Measurements from ENCODE around the gene CWH43. TPM values are rescaled to one million over a fixed set of nuclear protein-coding genes. Genes with fewer than 3 reads are reported as not detected.

Gene CWH43
- total RNA-seq, 4 donors from 2014 or later, result 0.29 to 3.7 TPM; not detected in 2

- Histone ChIP-seq H3K4me3 (no peak overlapping the region), H3K27ac (no peak overlapping the region), H3K27me3 (no peaks in the 10 kb centered on the region), H3K36me3 (no peaks in the 10 kb centered on the region), H3K9me3 (no peaks in the 10 kb centered on the region), H3K4me1 (no peaks in the 10 kb centered on the region)
- TF ChIP-seq, protein P1, sequence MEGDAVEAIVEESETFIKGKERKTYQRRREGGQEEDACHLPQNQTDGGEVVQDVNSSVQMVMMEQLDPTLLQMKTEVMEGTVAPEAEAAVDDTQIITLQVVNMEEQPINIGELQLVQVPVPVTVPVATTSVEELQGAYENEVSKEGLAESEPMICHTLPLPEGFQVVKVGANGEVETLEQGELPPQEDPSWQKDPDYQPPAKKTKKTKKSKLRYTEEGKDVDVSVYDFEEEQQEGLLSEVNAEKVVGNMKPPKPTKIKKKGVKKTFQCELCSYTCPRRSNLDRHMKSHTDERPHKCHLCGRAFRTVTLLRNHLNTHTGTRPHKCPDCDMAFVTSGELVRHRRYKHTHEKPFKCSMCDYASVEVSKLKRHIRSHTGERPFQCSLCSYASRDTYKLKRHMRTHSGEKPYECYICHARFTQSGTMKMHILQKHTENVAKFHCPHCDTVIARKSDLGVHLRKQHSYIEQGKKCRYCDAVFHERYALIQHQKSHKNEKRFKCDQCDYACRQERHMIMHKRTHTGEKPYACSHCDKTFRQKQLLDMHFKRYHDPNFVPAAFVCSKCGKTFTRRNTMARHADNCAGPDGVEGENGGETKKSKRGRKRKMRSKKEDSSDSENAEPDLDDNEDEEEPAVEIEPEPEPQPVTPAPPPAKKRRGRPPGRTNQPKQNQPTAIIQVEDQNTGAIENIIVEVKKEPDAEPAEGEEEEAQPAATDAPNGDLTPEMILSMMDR (IDR thresholded peaks at IDR 0.05), result no peak
- TF ChIP-seq POLR2A (IDR thresholded peaks at IDR 0.05), result no peak
- intact Hi-C loops (cut with DNase I; ENCODE audit: low total_unique reads), result no loop called here
- no peak for DNase-seq
These were observed 41.8 kb upstream of the CWH43 start for GRCh38 chr4:48944252-48944651.

DNA sequence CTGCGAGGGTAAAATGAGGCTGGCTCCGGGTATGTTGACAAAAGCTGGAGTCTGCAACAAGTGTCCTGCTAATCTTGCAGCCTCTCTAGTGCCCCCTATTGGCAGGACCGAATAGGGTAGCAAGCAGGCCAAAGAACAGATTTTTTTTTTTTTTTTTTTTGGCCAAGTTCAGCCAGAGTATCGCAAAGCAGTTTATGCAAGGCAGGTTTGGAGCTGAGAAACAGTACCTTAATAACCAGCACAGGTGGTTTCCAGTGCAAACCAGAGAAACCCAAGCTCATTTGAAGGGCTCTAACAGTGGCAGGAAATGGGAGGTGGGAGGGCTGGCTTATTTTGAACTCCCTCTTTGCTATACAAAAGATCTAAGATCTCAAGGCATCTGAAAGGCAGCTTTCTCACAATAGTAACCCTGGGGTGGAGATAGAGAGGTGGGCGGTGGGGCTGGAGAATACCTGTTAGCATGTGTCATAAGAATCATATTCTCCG, 41.3 kb upstream of the CWH43 start:
- intact Hi-C loops (cut with DNase I; ENCODE audit: low total_unique reads), result no loop called here
- no peak for TF ChIP-seq POLR2A (IDR thresholded peaks at IDR 0.05)
- TF ChIP-seq, protein P1 (IDR thresholded peaks at IDR 0.05), result no peak
- no peaks in the 10 kb centered on the region for H3K4me1 ChIP-seq
- H3K4me3 ChIP-seq, result no peak overlapping the region
- H3K36me3 ChIP-seq, result no peaks in the 10 kb centered on the region
- DNase-seq, result no peak
- no peak overlapping the region for H3K27ac ChIP-seq
- no peaks in the 10 kb centered on the region for H3K27me3 ChIP-seq
- no peaks in the 10 kb centered on the region for H3K9me3 ChIP-seq

- no peak for TF ChIP-seq POLR2A (IDR thresholded peaks at IDR 0.05)
- TF ChIP-seq, protein P1 (IDR thresholded peaks at IDR 0.05), result no peak
- Histone ChIP-seq H3K4me1 (no peaks in the 10 kb centered on the region), H3K9me3 (no peaks in the 10 kb centered on the region), H3K36me3 (no peaks in the 10 kb centered on the region), H3K4me3 (no peak overlapping the region), H3K27me3 (no peaks in the 10 kb centered on the region), H3K27ac (no peak overlapping the region)
- DNase-seq, result no peak
- intact Hi-C loops (cut with DNase I; ENCODE audit: low total_unique reads), result no loop called here
These were observed 40.1 kb upstream of the CWH43 start for GRCh38 chr4:48945981-48946380.

DNA sequence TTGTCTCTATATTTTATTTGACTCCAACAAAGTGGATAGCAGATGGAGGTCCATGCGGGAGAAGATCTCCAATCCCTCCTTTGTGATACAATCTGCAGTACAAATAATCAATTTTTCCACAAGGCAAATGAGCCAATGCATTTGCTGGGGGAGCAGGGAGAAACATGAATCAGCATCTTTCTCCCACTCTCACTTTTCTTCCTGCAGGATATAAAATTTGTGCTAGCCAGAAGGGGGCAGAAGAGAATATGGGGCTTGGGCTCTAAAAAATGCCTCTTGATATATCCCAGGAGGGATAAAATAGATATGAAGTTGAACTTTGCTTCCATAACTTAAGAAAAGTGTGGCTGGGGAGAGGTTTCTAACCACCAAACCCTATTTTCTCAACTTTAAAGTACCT, 38.3 kb upstream of the CWH43 start:
- intact Hi-C loops (cut with DNase I; ENCODE audit: low total_unique reads), result no loop called here
- no peaks in the 10 kb centered on the region for H3K27me3 ChIP-seq
- H3K36me3 ChIP-seq, result no peaks in the 10 kb centered on the region
- no peaks in the 10 kb centered on the region for H3K4me1 ChIP-seq
- DNase-seq, result no peak
- H3K27ac ChIP-seq, result no peak overlapping the region
- H3K4me3 ChIP-seq, result no peak overlapping the region
- TF ChIP-seq POLR2A (IDR thresholded peaks at IDR 0.05), result no peak
- TF ChIP-seq, protein P1 (IDR thresholded peaks at IDR 0.05), result no peak
- no peaks in the 10 kb centered on the region for H3K9me3 ChIP-seq

DNA sequence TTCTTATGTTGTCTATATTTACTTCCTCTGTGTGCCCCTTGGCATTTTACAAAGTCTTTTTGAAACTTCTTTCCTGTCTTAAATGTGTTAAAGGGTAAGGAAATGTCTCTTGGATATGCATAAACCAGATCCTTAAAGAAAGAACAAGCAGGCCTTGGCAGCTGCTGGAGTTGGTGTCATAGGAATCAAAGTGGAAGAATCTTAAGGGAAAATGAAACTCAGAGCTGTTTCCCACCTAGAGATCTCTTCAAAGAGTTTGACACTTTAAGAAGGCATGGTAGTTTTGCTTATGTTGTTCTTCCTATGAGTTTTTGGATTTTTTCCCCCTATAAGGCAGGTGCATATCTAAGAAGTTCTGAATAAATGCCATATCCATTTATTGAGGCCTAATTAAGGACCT, 37.0 kb upstream of the CWH43 start:
- H3K36me3 ChIP-seq, result no peaks in the 10 kb centered on the region
- no peaks in the 10 kb centered on the region for H3K9me3 ChIP-seq
- H3K4me1 ChIP-seq, result no peaks in the 10 kb centered on the region
- intact Hi-C loops (cut with DNase I; ENCODE audit: low total_unique reads), result no loop called here
- DNase-seq, result no peak
- H3K27ac ChIP-seq, result peak overlapping the region in 1 of 2 donors; percentile 41
- H3K4me3 ChIP-seq, result no peak overlapping the region
- TF ChIP-seq, protein P1 (IDR thresholded peaks at IDR 0.05), result no peak
- TF ChIP-seq POLR2A (IDR thresholded peaks at IDR 0.05), result no peak
- H3K27me3 ChIP-seq, result no peaks in the 10 kb centered on the region

All from uterus (tissue), 4 donors.